GM19025 (cell line): ENCODE measurements around the gene COL27A1.

ENCODE experiments used
- ATAC-seq: cut with Tn5 transposase; IDR thresholded peaks from one replicate; pipeline ENCODE4 v1.9.1; 2021; ENCODE audit warnings: mild to moderate bottlenecking, low read depth, moderate library complexity; ENCODE audit not compliant: unreplicated experiment

Gene COL27A1

DNA sequence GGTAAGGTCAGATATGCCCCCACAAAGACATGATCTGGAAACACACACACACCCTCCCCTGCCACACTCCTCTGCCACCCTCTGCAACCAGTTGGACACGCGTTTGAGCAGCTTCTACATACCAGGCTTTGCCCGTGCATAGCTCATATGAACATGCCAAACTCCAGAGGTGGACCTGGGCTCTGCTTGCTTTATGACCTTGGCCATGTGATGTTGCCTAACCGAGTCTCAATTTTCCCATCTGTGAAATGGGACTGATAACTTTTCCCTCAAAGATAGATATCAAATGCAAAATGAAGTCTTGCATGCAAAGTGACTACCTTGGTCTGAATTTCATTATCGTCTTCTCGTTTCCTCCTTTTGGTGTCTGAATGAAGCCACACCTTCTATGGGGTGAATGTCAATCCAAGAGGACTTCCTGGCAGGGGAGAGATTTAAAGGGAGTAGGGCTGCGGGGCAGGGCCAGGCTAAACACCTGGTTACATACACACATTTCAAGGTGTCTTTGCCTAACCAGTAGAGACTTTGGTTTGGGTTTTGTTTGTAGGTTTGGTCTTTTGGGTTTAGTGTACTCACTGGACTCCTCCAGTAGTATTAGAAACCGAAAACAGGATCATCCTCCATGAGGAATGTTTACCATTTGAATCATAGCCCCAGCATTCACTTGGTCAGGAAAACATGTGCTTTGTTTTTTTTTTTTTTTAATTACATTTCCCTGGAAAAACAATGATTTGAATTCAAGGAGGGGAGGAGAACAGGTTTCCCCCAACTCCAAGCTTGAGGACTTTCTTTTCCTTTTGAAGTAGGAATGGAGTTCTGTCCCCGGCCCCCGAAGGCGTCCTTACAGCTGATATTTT, 63.2 kb downstream of the COL27A1 start:
- no peak for ATAC-seq

DNA sequence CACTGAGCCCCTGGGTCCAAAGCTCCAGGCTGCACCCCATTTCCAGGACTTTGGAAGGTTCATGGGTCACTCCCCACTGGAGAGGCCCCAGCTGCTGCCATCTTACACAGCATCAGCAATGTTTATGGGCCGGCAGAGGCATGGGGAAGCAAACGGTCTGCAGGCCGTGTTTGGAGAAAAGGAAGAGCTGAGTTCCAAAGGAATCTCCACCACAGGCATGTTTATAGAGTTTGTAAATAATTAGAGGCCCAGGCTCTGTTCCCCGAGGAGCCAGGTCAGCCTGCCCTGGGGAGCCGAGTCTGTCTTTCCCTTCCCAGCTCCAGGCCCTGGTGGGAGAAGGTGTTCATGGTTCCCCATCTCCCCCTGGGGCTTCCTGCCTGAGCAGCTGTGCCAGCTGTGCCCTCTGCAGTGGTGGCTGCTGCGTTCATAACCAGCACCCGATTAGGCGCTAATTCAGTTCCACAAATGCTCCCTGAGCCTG, 64.8 kb downstream of the COL27A1 start:
- no peak for ATAC-seq

GRCh38 chr9:114221706-114222465, 66.5 kb downstream of the COL27A1 start:
- no peak for ATAC-seq

DNA sequence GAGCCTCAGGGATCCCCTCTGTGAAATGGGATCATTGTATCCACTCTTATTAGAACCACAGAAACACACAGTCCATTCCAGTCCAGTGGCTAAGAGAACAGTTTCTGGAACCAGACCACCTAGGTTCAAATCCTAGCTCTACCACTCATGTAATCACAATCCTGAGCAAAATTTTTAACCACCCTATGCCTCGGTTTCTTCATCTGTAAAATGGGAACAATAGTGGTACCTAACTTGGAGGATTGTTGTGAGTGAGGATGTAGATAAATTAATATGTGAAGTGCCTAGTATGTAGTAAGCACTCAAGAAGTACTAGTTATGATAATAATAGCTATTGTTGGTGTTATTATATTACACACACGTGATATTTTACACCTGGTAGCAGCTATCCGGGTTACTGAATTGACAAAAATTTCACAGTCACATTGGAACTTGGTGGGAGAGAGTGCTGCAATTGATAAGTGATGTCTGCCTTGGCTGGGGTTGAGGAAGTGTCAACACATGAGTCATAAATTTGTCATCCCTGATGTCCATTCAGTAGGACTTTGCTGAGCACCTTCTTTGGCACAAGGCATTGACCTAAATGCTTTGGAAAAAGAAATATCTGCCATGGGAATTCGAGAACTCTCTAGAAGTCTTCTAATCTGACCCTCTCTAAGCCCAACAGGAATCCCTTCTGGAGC, 68.4 kb downstream of the COL27A1 start:
- ATAC-seq = no peak

DNA sequence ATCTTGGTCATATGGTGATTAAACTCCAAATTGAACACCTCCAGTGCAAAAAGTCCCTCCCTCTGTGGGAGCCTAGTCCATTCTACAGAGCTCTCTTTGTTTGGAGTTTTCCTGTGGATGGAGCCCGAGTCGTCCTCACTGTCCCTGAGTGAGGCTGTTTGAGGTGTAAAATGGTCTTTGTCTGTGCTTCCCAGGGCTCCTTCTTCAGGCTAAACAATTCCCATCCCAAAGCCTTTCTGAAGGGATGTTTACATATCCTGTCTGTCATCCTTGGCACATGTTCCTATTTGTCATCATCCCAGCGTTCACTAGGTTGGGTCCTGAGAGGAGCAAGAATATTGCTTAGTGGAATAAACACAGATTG, 68.9 kb downstream of the COL27A1 start:
- ATAC-seq = no peak

- ATAC-seq = no peak
These were observed 70.3 kb downstream of the COL27A1 start for GRCh38 chr9:114225561-114226212.

- no peak for ATAC-seq
These were observed 71.1 kb downstream of the COL27A1 start for GRCh38 chr9:114226246-114227055.

DNA sequence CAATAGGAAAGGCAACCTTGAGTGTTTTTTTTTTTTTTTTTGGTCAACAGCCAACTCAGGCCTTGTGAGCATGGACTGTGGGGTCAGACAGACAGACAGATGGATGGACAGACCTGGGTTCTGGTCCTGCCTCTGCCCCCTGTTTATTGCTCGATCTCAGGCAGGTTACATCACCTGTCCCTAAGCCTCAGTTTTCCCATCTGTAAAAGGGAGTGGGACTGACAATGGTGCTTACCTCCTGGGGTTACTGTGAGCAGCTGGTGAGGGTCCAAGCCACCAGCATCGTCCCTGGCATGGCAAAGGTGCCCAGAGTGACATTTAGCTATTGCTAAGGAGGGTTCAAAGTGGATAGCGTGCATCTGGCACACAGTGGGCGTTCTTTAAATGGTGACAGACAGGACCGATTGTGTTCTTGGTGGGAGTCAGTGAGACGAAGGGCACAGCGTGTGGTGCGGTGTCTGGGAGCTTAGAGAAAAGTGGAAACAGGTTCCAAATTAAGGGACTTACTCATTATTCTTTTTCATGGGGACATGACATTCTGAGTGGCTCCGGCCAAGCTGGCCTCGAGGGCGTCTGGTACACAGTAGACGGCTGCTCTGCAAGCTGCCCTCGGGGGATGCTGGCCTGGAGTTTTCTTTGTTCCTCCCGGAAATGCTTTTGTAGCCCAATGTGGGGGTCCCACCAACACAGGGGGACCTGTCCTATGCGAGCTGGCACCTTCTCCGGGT, 72.1 kb downstream of the COL27A1 start:
- no peak for ATAC-seq

GRCh38 chr9:114228016-114228808, 72.9 kb downstream of the COL27A1 start:
- no peak for ATAC-seq

- ATAC-seq = no peak
These were observed 74.0 kb downstream of the COL27A1 start for GRCh38 chr9:114229295-114229694.

DNA sequence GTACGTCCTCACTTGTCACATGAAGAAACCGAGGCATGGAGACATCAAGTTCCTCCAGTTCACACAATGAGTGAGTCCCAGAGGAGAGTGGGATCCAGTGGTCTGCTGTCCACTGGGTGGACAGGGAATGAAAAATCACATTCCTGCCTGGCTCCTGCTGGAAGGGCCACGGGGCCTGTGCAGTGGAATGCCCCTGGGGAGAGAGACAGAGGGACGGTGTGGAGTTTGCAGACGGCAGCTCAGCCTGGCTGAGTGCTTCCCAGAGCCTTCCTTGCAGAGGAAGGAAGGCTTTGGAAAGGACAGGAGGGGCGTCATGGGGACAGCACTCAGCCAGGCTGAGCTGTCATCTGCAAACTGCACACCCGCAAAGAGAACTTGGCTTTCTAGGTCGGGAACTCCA, 74.7 kb downstream of the COL27A1 start:
- ATAC-seq = no peak

- ATAC-seq = no peak
These were observed 75.9 kb downstream of the COL27A1 start for GRCh38 chr9:114231273-114231672.

DNA sequence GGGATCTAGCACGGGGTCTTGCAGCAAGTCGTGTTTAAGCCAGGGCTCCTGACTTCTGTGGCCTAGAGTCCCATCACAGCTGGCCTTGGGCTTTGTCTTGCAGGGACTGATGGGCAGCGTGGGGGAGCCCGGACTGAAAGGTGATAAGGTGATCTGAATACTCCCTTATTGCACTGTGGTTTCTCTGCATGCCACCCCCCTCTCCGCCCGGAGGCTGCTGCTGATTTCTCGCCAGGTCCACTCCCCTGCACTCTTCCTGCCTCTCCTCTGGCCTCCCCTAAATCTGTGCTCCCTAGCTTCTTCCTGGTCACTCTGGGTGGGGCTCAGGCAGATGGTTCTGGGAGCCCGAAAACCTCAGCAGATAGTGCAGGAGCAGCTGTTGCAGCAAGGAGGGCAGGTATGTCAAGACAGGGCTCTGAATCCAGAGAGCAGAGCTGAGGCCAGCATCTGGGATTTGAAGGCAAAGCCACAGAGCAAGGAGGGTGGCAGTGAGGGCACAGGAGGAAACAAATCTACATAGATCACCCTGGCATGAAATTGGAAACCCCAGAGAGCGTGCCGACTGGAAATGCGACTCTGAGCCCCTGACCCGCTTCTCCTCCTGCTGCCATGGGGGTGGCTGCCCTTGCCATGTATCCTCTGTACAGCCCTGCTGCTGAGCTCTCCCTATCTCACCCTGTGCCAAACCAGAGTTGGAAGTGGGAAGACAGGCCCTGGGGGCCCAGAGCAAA, 76.5 kb downstream of the COL27A1 start:
- no peak for ATAC-seq

DNA sequence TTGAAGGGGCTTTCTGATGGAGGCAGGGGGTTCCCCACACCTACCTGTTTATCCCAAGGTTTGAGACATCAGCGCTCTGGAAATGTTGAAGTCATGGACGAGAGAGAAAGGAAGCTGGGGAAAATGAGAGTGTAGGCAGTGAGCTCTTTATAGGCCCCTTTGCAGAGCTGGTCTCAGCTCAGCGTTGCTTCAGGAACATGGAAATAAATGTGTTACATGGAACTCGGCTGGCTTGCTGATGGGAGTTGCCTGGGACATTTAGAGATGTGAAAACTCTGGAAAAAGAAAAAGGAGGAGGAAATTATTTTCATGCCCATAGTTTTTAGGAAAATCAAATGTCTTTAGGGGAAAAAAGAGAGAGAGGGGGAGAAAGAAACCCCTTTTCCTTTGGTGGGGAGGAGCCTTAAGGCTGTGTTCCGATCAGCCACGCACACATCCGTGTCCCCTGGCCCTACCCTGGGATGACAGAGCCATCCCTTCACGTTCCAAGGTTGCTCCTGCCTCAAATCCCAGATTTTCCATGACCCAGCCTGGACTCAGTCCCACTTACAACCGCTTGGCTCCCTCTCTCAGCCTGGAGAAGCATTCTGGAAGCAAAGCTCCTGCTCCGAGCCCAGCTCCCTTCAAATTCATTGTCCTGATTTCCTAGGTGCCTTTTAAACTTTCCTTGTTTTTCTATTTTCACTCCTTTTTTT, 78.3 kb downstream of the COL27A1 start:
- no peak for ATAC-seq

GRCh38 chr9:114235033-114235661, 79.8 kb downstream of the COL27A1 start:
- no peak for ATAC-seq

DNA sequence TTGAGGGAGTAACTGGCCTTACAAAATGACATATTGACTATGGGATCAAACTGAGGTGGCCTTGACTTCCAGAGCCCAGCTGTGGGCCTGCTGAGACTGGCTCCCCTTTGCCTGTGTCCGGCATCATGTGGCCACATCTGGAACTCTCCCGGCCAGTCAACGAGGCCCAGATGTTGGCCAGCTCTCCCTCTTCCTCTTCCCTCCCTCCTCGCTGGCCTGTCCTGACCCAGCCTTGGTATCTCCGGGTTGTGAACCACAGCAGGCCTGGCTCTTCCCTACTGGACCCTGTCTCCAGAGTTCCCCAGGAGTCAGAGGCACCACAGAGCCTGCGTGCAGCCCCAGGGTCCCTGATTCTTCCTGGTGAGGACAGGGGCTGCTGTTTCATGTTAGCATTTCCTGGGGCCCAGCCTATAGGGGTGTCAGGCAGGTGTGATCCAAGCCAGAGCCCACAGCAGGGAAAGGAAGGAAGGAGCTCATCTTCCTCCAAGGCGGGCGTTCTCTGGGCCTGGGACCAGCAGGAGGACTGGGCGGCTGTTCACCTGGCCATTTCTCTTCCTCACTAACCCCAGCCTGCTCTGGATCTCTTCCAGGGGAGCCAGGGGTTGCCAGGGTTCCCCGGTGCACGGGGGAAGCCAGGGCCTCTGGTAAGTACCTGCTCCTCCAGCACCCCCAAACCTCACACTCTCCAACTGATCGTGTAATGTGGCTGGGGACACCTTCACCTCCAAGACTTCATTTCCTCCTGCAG, 81.2 kb downstream of the COL27A1 start:
- no peak for ATAC-seq
